HG03565 (cell line): ENCODE results near the gene PPP4R3A.

ENCODE experiments used
- ATAC-seq: cut with Tn5 transposase; IDR thresholded peaks from one replicate; pipeline ENCODE4 v1.9.1; 2021; ENCODE audit warnings: mild to moderate bottlenecking, moderate library complexity; ENCODE audit not compliant: unreplicated experiment

The PPP4R3A gene

DNA sequence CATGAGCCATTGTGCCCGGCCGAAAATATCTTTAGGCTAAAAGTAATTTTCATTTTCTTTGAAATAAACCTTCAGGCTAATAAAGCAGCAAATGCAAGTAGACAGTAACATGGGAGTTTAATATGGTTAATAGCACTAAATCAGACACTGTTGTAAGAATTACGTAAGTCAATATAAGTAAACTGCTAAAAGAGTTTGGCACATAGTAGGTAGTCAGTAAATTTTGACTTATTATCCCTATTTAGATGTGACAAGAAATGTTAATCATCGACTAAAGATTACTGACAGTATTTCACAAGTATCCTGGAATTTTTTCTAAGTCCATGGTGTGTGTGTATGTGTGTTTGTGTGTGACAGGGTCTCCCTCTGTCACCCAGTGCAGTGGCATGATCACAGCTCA lies 3.9 kb downstream of the PPP4R3A start:
- ATAC-seq: no peak

DNA sequence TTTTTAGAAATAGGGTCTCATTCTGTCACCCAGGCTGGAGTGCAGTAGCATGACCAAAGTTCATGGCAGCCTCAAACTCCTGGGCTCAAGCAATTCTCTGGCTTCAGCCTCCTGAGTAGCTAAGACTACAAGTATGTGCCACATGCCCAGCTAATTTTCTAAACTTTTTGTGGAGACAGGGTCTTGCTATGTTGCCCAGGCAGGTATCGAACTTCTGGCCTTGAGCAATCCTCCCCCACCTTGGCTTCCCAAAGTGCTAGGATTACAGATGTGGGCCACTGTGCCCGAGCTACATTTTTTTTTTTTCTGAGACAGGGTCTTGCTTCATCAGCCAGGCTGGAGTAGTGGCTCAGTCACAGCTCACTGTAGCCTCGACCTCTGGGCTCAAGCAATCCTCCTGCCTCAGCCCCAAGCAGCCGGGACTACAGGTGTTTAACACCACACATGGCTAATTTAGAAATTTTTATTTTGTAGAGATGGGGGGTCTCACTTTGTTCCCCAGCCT lies 7.1 kb downstream of the PPP4R3A start:
- ATAC-seq: no peak

DNA sequence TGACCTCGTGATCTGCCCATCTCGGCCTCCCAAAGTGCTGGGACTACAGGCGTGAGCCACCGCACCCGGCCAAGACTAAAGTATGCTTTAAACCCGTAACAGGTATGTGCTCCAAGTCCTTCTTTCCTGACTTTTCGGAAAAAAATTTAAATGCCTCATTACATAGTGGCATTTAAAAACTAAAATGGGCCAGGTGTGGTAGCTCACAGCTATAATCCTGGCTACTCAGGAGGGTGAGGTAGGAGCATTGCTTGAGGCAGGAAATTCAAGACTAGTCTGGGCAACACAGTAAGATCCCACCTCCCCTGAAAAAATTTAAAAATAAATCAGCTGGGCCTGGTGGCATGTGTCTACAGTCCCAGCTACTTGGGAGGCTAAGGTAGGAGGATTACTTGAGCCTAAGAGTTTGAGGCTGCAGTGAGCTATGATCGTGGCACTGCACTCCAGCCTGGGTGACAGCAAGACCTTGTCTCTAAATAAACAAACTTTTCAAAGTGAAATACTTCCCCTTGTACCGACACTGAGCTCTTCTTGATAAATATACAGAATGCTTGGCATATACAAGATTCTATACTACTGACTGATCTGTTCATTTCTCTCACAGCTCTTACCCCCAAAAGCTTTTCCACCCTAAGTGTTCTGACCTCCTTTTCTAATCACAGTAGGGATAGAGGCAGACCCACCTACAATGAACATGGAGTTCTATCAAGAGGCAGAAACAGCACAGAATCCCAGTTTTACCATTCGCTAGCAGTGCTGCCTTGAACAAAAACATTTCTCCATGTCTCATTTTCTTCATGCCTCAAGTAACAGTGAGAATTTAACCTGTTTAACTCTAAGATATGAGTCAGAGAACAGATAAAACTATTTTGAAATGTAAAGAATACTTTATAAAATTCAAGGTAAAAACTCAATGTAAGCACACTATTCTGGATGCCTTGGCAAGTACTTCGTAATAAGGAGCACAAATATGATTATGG lies 7.9 kb downstream of the PPP4R3A start:
- no peak for ATAC-seq

DNA sequence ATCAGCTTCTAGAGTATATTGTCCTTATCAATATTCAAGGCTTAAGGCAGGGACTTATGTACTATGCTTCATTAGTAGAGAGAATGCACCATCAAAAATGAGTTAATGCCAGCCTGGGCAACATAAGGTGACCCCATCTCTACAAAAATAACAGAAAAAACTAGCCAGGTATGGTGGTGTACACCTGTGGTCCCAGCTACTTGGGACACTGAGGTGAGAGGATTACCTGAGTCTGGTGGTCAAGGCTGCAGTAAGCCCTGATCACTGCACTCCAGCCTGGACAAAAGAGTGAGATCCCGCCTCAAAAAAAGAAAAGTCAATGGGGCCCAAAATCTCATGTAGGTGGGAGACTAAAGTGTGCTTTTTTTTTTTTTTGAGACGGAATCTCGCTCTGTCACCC lies 8.8 kb downstream of the PPP4R3A start:
- ATAC-seq: no peak

DNA sequence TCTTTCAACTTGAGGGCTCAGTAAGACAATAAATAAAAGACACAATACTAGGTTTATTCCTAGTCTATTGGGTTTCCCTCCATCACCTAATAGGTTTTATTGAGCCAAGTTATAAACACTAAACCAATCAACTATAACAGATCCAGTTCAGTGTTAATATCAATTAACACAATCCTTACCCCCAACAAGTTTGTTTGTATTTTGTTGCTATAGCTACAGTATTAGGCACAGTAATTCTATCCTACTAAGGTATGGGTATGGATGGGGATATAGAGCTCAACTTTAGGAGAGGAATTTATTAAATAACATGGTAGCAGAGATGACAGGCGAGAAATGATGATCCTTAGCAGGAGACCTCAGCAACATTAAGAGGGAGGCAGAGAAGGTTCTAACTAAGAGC lies 13.3 kb downstream of the PPP4R3A start:
- ATAC-seq: no peak

DNA sequence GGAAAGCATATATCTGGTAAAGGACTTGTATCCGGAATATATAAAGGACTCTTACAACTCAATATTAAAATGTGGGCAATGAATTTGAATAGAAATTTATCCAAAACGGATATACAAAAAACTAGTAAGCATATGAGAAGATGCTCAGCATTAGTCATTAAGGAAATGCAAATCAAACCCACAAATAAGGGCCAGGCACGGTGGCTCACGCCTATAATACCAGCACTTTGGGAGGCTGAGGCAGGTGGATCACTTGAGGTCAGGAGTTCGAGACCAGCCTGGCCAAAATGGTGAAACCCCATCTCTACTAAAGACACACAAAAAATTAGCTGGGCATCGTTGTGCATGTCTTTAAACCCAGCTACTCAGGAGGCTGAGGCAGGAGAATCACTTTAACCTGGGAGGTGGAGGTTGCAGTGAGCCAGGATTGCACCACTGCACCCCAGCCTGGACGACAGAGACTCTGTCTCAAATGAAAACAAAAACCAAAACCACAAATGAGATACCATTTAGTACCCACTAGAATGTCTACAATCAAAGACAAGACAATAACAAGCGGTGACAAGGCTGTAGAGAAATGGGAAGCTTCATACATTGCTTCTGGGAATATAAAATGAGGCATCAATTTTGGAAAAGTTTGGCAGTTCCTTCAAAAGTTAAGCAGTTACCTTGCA lies 15.6 kb downstream of the PPP4R3A start:
- ATAC-seq: peak; percentile 34

DNA sequence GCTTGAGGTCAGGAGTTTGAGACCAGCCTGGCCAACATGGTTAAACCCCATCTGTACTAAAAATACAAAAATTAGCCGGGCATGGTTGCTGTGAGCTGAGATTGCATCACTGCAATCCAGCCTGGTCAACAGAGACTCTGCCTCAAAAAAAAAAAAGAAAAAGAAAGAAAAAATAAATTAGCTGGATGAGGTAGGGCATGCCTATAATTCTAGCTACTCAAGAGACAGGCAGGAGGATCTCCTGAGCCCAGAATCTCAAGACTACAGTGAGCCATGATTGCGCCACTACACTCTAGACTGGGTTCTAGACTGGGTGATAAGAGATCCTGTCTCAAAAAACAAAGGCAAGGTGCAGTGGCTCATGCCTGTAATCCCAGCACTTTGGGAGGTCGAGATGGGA lies 16.9 kb downstream of the PPP4R3A start:
- no peak for ATAC-seq

DNA sequence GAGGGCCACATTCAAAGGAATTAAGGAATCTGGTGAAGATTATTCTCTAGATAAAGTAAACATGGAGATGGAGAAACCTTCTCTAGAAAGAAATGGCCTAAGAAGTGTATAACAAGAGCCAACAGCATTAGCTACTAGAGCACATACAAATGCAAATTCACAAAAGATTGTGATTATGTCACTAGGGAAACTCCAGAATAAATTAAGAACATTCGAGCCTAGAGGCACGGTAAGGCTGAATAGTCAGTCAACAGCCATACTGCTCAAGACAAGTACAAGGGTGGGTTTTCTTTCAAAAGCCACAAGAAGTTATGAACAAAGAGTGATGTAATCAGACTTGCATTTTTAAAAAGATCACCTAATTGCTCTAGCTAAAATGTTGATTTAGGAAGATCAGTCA lies 25.4 kb downstream of the PPP4R3A start:
- no peak for ATAC-seq

DNA sequence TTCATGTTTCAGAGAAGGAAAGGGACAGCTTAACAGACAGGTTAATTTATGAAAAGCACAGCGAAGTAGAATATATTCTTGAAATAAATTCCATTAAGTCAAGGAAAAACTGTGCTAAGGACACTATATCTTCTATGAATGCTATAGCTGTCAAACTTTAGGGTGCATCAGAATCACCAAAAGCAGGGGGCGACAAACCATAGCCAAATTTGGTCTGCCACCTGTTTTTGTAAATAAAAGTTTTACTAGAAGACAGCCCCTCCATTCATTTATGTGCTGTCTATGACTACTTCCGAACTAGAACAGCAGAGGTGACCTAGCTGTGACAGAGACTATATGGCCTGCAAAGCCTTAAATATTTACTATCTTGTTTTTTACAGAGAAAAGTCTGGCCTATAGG lies 25.9 kb downstream of the PPP4R3A start:
- ATAC-seq: no peak

DNA sequence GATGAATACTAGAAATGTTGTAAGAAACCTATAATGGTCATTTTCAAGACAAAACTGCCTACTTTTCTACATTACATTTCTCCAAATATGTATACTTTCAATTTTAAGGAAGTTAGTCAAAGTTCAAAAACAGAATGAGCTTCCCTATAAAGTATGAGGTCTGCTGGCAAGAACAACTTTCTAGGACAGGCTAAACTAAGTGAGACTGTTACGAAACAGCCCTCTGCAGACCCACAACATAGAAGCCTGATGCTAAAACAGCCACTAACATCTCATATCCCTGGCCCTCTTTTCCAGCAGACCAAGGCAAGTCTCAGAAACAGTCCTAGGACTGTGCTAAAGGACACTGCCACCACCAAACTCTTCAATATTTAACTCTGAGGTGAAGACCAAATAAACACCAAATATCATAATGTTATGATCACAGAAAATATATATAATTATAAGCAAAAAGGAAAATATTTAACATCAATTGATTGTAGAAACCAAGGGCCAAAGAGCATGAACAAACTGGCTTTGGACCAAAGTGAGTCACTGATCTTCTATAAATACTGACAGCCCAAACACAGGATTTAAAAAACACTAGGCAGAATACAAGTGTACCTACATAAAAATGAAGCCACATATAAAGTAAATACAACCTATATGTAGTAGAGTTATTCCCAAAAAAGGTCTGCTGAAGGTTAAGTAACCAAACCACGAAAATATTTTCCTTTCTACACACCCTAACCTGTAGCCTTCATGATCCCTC lies 27.7 kb downstream of the PPP4R3A start:
- no peak for ATAC-seq

DNA sequence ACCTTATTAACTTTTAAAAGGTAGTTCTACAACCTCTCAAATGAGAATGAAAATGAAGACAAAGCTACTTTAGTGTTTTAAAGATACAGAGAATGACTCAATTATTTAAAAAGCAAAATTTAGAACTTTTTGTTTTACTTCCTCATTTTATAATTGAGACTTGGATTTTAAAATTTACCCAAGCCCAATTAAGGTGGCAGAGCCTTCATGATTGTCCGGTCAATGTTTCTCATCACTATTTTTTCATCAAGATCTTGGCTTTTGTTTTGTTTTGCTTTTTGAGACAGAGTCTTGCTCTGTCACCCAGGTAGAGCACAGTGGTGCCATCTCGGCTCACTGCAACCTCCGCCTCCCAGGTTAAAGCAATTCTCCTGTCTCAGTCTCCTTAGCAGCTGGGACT lies 32.7 kb downstream of the PPP4R3A start:
- ATAC-seq: no peak

DNA sequence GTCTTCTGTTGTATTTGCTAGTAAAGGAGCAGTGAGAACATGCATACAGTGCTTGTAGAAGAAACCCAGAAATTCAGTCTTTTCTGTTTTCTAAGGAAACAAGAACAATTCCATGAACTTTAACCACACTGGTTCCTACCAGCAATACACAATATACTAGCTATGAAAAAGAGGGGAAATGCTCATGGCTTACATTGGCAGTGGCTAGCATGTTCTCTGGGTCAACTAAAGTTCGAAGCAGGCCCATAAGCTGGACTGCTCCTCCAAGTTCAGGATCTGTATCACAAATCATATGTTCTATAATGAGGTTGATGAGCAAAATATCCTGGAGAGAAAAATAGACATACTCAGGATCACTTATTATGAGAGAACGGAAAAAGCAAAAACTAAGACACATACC lies 37.1 kb downstream of the PPP4R3A start:
- ATAC-seq: no peak

DNA sequence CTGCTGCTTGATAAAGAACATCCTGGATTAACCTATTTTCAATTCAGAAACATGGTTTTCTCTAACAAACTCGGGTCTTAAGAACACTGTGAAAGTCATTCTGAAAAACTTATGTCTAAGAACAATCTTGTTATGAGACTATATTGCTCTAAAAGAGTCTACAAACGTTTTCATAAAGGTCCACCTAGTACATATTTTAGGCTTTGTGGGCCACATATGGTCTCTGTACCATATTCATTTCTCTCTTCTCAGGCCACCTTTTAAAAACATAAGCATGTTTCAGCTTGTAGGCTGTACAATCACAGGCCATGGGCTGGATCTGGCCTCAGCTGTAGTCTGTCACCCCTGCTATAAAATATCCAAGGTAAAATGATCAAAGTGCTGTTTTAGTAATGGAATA lies 39.9 kb downstream of the PPP4R3A start:
- ATAC-seq: peak; percentile 61

DNA sequence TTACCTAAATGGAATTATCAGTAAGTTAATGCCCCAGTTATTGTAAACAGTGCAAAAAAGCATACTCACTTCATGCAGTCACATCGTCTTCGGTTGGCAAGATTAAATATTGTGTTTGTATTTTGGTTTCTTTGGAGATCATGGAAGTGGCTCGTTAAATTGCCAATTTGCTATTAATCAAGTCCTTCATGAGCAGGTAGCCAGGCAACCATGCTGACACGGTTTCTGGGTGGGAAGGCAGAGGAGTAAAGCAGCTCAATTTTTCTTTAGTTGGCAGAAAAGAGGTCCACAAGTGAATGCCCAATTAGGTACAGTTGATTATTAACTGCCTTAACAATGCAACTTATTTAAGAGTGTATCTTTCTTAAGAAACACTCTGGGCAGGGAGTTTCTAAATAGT lies 43.9 kb downstream of the PPP4R3A start:
- no peak for ATAC-seq

DNA sequence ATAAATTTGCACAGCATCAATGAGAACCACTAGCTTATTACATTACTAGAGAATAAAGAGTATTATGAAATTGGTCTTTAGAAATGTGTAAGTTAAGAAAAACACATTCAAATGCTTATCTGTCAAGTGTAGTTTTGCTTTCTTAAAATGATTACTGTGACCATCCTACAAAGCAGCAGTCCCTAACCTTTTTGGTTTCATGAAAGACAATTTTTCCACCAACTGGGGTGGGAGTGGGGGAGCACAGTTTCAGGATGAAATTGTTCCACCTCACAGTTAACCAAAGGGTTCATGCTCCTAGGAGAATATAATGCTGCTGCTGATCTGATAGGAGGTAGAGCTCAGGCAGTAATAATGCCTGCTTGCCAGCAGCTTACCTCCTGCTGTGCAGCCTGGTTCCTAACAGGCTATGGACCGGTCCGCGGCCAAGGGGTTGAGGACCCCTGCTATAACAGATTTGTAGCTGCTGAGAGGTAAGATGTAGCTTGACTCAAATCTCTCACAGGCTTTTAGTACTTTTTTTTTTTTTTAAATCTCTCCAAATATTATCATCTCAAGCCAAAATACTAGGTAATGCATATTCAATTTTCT lies 45.4 kb downstream of the PPP4R3A start:
- no peak for ATAC-seq

DNA sequence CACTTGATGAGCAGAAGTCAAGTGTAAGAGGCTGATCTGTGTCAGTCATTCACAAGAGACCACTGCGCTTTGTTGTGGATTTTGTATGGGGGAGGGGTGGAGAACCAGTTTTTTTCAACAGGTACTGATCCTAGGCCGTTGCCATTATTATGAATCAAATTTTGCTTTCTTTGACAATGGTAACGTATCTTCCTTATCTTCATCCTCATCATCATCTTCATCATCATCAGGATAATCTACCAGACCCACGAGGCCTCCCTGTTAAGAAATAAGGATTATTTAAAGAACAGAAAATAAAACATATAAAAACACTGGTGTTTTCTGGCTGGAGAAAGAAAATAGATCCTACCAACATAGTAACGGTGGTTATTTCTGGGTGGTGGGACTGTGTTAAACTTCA lies 51.5 kb downstream of the PPP4R3A start:
- ATAC-seq: no peak

DNA sequence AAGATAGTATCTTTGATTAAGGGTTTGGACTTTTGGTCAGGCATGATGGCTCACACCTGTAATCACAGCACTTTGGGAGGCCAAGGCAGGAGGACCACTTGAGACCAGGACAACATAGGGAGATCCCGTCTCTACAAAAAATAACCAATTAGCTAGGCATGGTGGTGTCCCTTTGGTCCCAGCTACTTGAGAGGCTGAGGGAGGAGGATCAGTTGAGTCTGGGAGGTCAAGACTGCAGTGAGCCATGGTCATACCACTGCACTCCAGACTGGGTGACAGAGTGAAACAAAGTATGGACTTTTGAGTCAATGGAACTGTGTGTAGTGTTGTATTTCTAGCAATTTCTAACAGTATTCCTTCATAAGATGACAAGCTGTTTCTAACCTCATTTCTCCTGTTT lies 53.8 kb downstream of the PPP4R3A start:
- ATAC-seq: no peak

DNA sequence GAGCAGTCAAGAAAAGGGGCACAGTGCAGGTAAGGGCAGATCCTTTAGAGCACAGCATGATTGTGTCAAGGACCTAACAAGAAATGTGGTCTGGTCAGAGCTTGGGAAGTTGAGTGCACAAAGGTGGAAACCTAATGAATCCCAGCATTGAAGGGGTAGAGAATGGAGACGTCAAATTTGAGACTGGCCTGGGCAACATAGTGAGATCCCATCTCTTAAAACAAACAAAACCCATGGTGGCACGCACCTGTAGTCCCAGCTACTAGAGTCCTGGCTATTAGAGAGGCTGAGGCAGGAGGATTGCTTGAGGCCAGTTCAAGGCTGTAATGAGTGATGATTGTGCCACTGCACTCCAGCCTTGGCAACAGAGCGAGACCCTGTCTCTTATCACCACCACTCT lies 55.5 kb downstream of the PPP4R3A start:
- ATAC-seq: no peak

DNA sequence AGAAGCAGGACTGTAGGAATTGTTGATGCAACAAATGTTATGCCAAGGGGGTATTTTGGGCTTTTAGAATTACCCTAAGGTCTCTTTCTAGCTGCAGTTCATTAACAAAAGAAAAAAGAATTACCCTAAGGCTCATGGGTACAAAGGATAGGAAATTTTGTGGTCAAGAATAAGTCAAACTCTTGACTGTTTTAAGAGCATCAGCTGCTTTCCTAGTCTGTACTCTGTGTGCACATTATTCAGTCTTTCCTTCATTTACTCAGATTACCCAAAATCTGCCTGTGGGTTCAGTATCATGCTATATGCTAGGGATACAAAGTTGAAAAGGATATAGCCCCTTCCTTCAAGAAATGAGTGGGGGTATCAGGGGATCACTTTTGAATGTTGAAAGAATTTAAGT lies 56.0 kb downstream of the PPP4R3A start:
- no peak for ATAC-seq

DNA sequence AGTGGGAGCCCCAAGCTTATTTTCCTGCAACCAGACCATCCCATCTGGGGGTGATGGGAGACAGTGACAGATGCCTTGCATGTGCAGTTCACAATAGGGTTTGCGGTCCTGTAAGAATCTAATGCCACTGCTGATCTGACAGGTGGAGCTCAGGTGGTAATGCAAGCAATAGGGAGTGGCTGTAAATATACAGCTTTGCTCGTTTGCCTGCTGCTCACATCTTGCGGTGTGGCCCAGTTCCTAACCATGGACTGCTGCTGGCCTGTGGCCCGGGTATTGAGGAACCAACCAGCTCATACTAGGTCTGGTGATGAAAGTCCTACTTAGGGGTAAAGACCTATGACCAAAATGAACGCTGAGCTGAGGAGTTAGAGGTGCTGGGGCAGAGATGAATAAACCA lies 56.4 kb downstream of the PPP4R3A start:
- no peak for ATAC-seq
